WI38 (cell line): ENCODE measurements around the gene ADGRV1.
A peak's percentile ranks its signal among the peaks of the same experiment; 100 is the strongest.

Experiments used
- H3K4me3 ChIP-seq: 2 replicates; pipeline ENCODE4 v1.5.1; 2011; ENCODE audit warnings: low read depth, mild to moderate bottlenecking, control low read depth, low read length
- CTCF ChIP-seq: IDR thresholded peaks from 2 replicates; pipeline ENCODE4 v1.5.1; 2012; ENCODE audit warnings: low read depth, mild to moderate bottlenecking, control low read depth, low read length

Gene ADGRV1

GRCh38 chr5:91188755-91189154 is 630.2 kb downstream of the ADGRV1 start:
- TF ChIP-seq CTCF, result no peak
- H3K4me3 ChIP-seq, result no peak overlapping the region

GRCh38 chr5:91189480-91190313 is 631.1 kb downstream of the ADGRV1 start:
- TF ChIP-seq CTCF, result no peak
- H3K4me3 ChIP-seq, result peak overlapping the region; percentile 31

GRCh38 chr5:91190314-91190690 is 631.7 kb downstream of the ADGRV1 start:
- TF ChIP-seq CTCF, result no peak
- H3K4me3 ChIP-seq, result peak overlapping the region; percentile 31

- no peak overlapping the region for H3K4me3 ChIP-seq
- TF ChIP-seq CTCF, result no peak
Observed at GRCh38 chr5:91194824-91195381, 636.3 kb downstream of the ADGRV1 start.

- TF ChIP-seq CTCF, result no peak
- H3K4me3 ChIP-seq, result no peak overlapping the region
Observed at GRCh38 chr5:91200692-91201091, 642.1 kb downstream of the ADGRV1 start.

- no peak overlapping the region for H3K4me3 ChIP-seq
- no peak for TF ChIP-seq CTCF
Observed at GRCh38 chr5:91206103-91206502, 647.5 kb downstream of the ADGRV1 start.

GRCh38 chr5:91206734-91207133 is 648.1 kb downstream of the ADGRV1 start:
- no peak overlapping the region for H3K4me3 ChIP-seq
- no peak for TF ChIP-seq CTCF
